Measurements from ENCODE around the gene DEPP1.

Gene DEPP1

GRCh38 chr10:44968500-44969400 lies 9.9 kb downstream of the DEPP1 start:
- TF ChIP-seq RAD21 (IDR thresholded peaks at IDR 0.05; ENCODE audit: low read depth), result no peak
- no peak for TF ChIP-seq CEBPB (IDR thresholded peaks at IDR 0.05)
- TF ChIP-seq YY1 (IDR thresholded peaks at IDR 0.05; ENCODE audit: low read depth), result no peak
- no peak for TF ChIP-seq EP300 (IDR thresholded peaks at IDR 0.05; ENCODE audit: borderline replicate concordance)
- no peak for TF ChIP-seq EGR1 (IDR thresholded peaks at IDR 0.05)
- no peak for TF ChIP-seq USF1 (IDR thresholded peaks at IDR 0.05)
- no peak for TF ChIP-seq TEAD4 (IDR thresholded peaks at IDR 0.05)
- no peak for TF ChIP-seq REST (IDR thresholded peaks at IDR 0.05; ENCODE audit: low read depth)
- no peak for TF ChIP-seq ZBTB7A (IDR thresholded peaks at IDR 0.05; ENCODE audit: low read depth)
- no peak for TF ChIP-seq TCF12 (IDR thresholded peaks at IDR 0.05; ENCODE audit: low read depth)
- no peak for TF ChIP-seq TAF1 (IDR thresholded peaks at IDR 0.05; ENCODE audit: low read depth)
- no peak for TF ChIP-seq NFIC (IDR thresholded peaks at IDR 0.05)
- TF ChIP-seq MAX (IDR thresholded peaks at IDR 0.05), result no peak

GRCh38 chr10:44968091-44968490 lies 10.5 kb downstream of the DEPP1 start:
- TF ChIP-seq RAD21 (IDR thresholded peaks at IDR 0.05; ENCODE audit: low read depth), result no peak
- TF ChIP-seq YY1 (IDR thresholded peaks at IDR 0.05; ENCODE audit: low read depth), result no peak
- no peak for TF ChIP-seq REST (IDR thresholded peaks at IDR 0.05; ENCODE audit: low read depth)

GRCh38 chr10:44967616-44968015 lies 11.0 kb downstream of the DEPP1 start:
- TF ChIP-seq NFIC (IDR thresholded peaks at IDR 0.05) (no peak), USF1 (IDR thresholded peaks at IDR 0.05) (no peak), CEBPB (IDR thresholded peaks at IDR 0.05) (no peak), TEAD4 (IDR thresholded peaks at IDR 0.05) (no peak), CREB1 (IDR thresholded peaks at IDR 0.05; ENCODE audit: low read depth) (no peak), EP300 (IDR thresholded peaks at IDR 0.05; ENCODE audit: borderline replicate concordance) (no peak), TAF1 (IDR thresholded peaks at IDR 0.05; ENCODE audit: low read depth) (no peak), EGR1 (IDR thresholded peaks at IDR 0.05) (no peak), MAX (IDR thresholded peaks at IDR 0.05) (no peak), FOXM1 (IDR thresholded peaks at IDR 0.05; ENCODE audit: borderline replicate concordance, low read depth) (no peak), RAD21 (IDR thresholded peaks at IDR 0.05; ENCODE audit: low read depth) (no peak), TCF12 (IDR thresholded peaks at IDR 0.05; ENCODE audit: low read depth) (no peak), REST (IDR thresholded peaks at IDR 0.05; ENCODE audit: low read depth) (no peak), YY1 (IDR thresholded peaks at IDR 0.05; ENCODE audit: low read depth) (no peak), ZBTB7A (IDR thresholded peaks at IDR 0.05; ENCODE audit: low read depth) (no peak)

GRCh38 chr10:44966816-44967509 lies 11.6 kb downstream of the DEPP1 start:
- TF ChIP-seq FOXM1 (IDR thresholded peaks at IDR 0.05; ENCODE audit: borderline replicate concordance, low read depth) (no peak), MAX (IDR thresholded peaks at IDR 0.05) (no peak), NFIC (IDR thresholded peaks at IDR 0.05) (no peak), YY1 (IDR thresholded peaks at IDR 0.05; ENCODE audit: low read depth) (no peak), TAF1 (IDR thresholded peaks at IDR 0.05; ENCODE audit: low read depth) (no peak), EP300 (IDR thresholded peaks at IDR 0.05; ENCODE audit: borderline replicate concordance) (no peak), CREB1 (IDR thresholded peaks at IDR 0.05; ENCODE audit: low read depth) (no peak), TEAD4 (IDR thresholded peaks at IDR 0.05) (no peak), EGR1 (IDR thresholded peaks at IDR 0.05) (no peak), CEBPB (IDR thresholded peaks at IDR 0.05) (no peak), USF1 (IDR thresholded peaks at IDR 0.05) (no peak), ZBTB7A (IDR thresholded peaks at IDR 0.05; ENCODE audit: low read depth) (no peak), RAD21 (IDR thresholded peaks at IDR 0.05; ENCODE audit: low read depth) (no peak), REST (IDR thresholded peaks at IDR 0.05; ENCODE audit: low read depth) (no peak), TCF12 (IDR thresholded peaks at IDR 0.05; ENCODE audit: low read depth) (no peak)
